GOT3 (cell line): Measurements from ENCODE around the gene NOXA1.

Source experiments
- DNase-seq: peaks from one replicate; lab custom pipeline; 2025; ENCODE audit warnings: mixed read lengths; lab: John Stamatoyannopoulos, UW

NOXA1 gene

GRCh38 chr9:137454597-137455358 lies 31.6 kb downstream of the NOXA1 start:
- DNase-seq, result no peak

DNA sequence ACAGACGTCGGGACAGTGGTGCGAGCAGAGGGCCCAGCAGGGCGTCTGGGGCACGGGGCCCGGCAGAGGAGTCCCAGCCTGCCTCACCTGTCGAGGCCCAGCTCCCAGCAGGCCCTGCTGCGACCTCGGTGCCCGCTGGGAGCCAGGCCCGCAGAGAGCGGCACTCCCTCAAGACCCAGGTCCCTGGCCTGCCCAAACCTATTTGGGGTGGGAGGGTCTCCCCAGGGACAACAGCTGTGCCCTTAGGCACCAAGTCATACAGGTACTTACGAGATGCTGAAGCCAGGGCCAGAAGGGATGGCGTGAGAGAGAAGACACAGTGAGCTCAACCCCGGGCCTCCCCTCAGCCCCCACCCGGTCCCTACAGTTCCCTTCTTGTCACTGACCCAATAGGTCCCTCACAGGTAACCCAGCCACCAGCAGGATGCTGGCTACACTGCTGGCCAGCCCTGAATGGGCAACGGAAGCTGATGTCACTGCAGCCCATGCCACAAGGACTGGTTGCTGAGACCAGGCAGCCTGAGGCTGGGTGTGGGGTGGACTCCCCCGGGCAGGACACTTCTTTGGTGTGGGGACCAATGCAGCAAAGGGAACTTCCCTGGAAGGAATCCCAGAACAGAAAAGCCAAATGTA lies 32.3 kb downstream of the NOXA1 start:
- no peak for DNase-seq

DNA sequence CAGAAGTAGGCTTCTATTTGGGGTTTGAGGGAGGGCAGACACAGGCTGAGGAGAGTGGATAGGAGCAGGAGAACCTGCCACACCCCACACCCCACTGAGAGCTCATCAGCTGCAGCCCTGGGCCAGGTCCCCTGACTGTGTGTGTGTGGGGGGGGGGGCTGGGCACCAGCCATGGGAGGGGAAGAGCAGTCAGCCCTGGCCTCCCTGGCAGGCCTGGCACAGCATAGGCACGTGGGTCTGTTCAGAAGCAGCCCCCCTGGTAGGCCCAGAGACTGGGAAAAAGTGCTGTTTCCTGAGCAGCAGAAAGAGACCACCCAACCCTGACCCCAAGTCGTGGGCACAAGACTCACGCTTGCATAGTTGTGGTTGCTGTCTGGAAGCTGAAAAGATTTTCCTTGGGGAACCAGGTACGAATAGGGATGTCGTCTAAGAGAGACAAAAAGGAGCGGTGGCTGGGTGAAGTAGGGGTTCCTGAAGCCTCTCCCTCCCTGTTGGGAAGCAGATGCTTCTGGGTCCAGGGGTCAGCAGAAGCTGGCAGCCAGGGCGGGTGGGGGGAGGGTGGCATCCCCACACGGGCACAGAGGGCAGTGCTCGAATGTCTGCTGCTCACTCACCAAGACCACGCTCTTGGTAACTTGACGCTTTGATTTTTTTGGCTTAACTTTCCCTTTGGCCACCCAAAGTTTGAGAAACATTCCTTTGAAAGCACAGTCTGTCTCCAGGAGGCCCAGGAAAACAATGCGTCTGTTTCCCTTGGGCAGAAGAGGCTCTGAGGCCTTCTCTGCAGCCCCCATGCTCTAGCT lies 33.1 kb downstream of the NOXA1 start:
- DNase-seq, result no peak

- DNase-seq, result no peak
Measured at GRCh38 chr9:137456864-137457405, 33.7 kb downstream of the NOXA1 start.

- DNase-seq, result no peak
Measured at GRCh38 chr9:137457406-137458193, 34.4 kb downstream of the NOXA1 start.

- DNase-seq, result no peak
Measured at GRCh38 chr9:137458194-137459151, 35.3 kb downstream of the NOXA1 start.

- DNase-seq, result peak; percentile 44
Measured at GRCh38 chr9:137459152-137459600, 36.0 kb downstream of the NOXA1 start, which contains the start of gene NSMF. NSMF (minus strand) TSS chr9:137459334; CDS start chr9:137459102, 232 bp downstream.

- DNase-seq, result no peak
Measured at GRCh38 chr9:137459601-137460362, 36.6 kb downstream of the NOXA1 start.

- DNase-seq, result no peak
Measured at GRCh38 chr9:137460363-137461315, 37.4 kb downstream of the NOXA1 start.

- DNase-seq, result no peak
Measured at GRCh38 chr9:137461316-137461662, 38.1 kb downstream of the NOXA1 start.

GRCh38 chr9:137461663-137462395 lies 38.6 kb downstream of the NOXA1 start:
- DNase-seq, result no peak

DNA sequence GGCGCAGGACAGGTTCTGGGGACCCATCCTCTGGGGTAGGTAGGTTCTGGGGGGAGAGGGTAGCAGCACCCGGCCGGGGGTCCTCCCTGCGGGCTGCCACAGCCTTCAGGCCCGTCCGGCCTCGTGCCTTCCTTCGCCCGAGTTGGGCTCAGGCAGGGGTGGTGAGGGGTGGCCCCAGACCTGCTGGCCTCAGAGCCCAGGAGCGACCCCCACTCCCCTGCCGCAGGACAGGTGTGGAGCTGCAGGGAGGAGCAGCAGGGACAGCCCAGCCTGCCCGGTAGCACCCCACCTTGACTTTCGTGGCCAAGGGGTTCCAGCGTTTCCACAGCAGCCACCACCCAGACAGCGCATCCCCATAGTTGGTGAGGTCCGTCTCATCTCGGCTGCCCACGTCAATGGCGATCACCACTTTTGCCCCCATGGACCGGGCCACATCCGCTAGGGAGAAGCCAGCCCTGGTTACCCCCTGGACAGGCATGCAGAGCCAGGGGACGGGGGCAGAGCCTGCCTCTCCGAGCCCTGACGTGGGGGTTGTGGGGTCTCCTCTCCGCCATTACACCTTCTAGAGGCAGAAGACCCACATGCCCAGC lies 39.3 kb downstream of the NOXA1 start:
- DNase-seq, result no peak

DNA sequence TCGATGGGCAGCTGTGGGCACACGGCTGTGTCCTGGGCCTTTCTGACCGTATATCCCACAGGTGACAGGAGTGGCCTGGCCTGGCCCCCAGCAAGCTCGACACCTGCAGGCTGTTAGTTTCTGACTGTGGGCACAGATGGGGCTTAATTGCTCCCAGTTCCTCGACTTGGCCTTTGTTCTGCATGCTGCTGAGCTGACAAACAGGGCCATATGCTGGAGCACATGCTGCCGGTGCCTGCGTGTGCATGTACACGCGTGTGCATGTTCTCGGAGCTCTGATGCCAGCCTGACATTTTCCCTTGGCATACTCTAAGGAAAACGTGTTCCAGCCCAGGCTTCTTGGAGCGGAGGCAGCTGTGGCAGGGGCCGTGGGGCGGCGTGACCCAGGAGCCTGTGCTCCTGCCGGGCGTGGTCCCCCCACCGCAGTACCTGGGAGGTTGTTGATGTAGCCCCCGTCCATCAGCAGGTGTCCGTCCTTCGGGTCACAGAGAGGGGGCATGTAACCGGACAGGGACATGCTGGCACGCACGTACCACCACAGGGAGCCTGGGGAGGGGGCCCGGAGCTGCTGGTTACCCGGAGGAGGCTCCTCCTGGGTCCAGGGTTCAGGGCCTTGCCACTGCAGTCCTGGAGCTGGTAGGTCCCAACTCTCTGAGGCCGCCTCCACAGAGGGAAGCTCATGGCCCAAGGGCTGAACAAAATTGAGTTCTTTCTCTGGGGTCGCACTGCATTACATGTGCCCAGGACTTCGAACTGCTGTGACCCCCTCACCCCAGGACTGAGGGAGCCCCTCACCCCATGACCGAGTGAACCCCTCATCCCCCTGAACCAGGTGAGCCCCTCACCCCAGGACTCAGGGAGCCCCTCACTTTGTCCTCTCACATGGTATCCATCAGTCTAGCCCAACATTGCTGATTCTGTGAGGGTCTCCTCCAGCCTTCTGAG lies 40.1 kb downstream of the NOXA1 start:
- DNase-seq, result no peak

DNA sequence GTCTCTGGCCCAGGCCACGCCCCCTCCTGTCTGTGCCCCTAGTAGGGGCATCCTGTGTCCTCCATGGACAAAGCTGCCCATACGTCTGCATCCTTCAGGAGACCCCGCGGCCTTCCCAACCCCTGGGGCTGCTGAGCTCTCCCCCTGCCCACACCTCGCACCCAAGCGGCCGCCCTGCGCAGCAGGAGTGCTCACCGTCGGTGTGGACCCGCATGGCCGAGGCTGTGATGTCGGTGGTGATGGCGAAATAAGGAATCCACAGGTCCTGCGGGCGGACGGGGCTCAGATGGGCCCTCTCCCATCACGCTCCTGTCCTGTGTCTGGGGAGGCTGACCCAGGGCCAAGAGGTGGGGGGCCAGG lies 40.7 kb downstream of the NOXA1 start:
- no peak for DNase-seq

DNA sequence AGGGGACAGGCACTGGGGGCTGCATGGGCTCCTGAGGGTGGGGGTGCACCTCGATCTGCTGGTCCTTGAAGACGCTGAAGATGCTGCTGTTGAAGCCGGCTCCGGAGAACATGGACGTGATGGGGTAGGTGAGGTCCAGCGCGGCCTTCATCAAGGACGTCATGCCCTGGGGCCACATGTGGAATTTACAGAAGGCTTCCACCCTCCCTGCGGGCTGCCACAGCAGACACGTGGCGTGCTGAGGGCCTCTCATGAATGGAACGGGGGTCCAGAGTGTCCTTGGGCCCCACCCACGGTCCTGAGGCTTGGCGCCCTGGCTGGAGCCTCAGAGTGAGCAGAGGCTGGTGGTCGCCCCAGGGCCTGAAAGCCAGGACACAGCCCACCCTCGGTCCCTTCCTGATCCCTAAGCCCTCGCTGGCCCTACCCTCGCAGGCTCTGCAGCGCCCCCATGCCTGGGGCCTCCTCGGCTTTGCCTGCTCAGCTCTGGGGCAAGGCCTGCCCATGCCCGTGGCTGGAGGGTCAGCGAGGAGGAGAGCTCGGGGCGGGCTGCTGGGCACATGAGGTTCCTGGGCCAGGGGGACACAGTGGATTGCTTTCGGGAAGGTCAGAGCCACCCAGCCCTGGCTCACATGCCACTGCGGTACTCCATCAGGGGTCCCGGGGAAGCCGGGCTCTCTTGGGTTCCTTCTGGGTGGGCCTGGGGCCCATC lies 41.3 kb downstream of the NOXA1 start:
- no peak for DNase-seq
